HG02588 (cell line): Measurements from ENCODE around the gene HUNK.

Source experiments
- ATAC-seq: cut with Tn5 transposase; IDR thresholded peaks from one replicate; pipeline ENCODE4 v1.9.1; 2021; ENCODE audit warnings: mild to moderate bottlenecking, moderate library complexity; ENCODE audit not compliant: unreplicated experiment

The HUNK gene

DNA sequence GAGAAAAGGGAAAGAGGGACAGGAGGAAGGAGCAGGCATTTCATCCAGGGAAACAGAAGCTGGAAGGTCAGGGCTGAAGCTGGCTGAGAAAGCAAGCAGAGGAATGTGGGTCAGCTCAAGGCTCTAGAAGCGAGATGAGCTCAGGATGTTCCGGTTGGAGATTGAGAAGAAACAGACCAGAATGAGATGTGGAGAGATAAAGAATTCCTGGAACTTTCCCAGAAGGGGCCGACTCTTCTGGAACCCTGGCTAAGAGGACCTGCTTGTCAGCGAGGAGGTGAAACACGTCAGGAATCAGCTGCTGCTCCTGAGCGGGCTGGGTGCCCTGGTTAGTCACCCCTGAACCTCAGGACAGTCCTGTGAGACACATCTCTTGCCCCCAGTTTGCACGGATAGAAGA, 75.9 kb downstream of the HUNK start:
- no peak for ATAC-seq

DNA sequence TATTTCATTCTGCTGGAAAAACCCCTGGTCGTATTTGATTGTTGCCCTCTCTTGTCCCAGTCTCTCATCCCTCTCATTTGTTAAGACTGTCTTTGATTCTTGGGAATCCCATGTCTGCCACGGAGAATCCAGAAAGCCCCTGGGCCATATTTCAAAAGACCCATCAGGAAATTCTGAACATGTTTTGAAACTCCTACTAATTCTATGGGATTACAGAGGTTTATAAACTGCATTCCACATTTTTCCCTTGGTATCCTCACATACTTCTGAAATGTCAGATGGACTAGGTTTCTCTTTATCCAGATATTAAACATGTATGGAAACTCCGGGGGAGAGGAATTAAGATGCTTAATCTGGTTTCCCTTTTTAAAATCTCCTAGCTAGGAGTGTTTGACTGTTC, 80.0 kb downstream of the HUNK start:
- ATAC-seq, result no peak

DNA sequence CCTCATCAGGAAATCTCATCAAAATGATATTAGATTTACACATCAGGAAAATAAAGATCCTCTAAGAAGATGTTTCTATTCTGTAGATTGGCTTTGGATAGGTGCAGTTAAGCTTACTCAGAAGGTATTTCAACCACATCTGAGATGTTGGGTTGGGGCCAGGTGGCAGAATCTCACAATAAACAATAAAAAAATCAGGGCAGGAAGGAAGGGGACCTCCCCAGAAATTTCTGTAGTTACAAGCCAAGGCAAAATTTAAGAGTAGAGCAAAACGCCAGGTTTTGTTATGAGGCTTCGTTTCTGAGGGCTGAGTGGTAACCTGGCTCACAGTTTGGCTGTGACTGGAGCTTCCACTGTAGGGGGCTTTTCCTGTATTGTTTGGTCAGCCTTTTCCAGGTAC, 84.8 kb downstream of the HUNK start:
- no peak for ATAC-seq

DNA sequence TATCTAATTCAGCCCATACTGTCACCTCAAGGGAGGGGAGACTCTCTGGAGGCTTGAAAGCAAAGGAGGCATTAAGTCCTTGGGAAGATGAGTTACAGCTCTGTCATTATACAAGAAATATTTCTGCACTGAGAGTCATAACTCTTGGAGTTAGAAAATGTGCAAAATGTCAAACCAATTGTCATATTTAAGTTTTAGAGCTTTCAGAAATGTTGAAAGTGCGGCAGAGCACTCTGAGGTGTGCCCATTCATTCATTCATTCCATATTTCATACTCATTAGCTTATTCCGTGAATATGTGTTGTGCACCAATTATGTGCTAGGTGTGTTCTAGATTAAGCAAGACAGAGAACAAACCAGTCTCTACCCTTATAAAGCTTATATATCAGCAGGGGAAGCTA, 87.1 kb downstream of the HUNK start:
- ATAC-seq, result no peak

DNA sequence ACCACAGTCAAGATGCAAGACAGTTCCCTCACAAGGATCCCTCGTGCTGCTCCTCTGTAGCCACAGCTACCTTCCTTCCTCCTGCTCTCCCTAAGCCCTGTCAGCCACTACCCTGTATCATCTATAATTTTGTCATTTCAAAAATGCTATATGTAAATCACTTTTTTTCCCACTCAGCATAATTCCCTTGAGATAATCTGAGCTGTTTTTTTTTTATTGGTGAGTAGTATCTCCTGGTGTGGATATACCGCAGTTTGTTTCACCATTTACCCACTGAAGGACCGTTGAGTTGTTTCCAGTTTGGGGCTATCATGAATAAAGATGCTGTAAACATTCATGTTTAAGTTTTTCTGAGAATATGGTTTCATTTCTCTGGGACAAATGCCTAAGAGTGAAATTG, 88.2 kb downstream of the HUNK start:
- no peak for ATAC-seq

DNA sequence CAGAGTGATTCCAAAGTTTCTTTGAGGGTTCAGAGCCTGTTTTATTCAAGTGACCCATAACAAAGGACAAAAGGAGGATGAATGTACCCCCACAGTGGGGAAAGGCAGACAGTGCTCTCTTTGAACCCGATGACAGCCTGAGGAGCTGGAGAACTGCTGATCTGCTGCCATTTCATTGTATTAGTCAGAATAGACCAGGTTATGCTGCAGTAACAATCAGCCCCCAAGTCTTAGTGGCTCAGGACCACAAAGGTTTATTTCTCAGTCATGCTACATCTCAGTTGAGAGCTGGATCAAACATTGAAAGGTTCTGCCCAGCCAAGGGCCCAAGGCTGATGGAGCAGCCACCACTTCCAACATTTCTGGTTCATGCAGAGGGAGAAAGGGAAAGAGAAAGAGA, 88.9 kb downstream of the HUNK start:
- ATAC-seq, result no peak

DNA sequence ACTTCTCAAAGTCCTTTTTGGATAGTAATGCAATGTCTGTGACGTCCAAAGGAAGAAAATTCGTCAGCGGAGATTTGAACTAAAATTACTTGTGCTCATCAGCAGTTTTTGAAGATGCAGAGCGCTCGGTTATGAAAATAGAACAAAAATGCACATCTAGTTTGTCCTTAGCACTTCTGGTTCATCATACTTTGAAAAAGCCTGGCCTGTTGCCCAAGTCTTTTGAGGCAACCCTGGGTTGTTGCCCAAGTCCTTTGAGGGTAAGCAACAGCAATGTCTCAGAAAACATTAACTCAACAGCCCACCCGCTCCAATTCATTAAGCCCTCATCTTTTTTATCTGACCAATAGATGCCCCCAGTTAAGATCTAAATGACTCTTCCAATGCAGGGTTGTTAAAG, 91.9 kb downstream of the HUNK start:
- ATAC-seq, result no peak

DNA sequence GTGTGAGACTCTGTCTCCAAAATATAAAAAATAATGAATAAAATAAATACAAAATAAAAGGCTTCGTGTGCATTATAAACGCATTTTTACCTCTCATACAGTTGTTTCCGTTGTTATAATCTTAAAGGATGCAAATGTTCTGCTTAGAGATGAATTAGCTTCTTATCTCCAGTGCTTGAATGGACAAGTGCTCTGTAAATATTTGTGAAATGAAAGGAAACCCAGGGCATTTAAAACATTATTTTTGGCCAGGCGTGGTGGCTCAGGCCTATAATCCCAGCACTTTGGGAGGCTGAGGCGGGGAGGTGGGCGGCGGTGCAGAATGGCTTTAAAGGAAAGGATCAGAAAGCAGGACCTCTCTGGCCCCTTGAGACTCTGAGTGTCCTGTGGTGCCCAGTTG, 94.5 kb downstream of the HUNK start:
- ATAC-seq, result no peak

DNA sequence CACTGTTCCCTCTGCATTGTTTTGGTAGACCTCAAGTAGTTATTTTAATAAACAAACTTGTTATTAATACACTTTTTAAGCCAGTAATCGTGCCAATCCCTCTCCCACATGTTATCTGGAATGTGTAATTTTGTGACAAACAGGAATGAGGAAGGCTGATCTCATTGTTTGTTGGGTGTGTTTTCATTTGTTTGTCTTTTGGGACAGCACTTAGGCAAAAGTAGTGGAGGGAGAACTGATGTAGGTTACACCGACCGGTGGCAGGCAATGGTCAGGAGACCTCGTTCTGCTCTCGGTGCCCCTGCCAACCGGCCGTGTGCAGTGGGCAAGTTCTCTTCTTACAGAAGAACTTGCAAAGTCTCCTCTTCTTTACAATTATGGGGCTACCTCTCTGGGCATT, 99.8 kb downstream of the HUNK start:
- ATAC-seq, result no peak

DNA sequence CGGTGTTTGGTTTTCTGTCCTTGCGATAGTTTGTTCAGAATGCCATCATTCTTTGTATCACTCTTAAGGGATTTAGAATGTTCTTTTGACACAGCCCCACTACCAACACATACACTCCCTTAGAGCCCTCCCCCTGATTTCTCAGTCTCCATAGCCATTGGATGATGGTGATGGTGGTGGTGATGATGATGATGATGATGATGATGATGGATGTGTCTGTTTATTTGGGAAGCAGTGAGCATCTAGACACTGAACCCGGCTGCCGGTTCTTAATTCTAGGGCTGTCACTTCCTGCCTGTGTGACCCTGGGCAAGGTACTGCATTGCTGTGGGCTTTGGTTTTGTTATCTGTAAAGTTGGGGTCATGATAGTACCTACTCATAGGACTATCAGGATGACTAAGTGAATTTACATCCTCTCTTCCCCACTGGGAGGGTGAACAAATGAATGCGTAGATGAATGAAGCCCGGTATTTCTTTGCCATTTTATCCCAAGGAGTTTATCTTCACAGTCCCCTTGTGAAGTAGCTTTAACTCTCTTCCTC, 100.7 kb downstream of the HUNK start:
- ATAC-seq, result no peak

DNA sequence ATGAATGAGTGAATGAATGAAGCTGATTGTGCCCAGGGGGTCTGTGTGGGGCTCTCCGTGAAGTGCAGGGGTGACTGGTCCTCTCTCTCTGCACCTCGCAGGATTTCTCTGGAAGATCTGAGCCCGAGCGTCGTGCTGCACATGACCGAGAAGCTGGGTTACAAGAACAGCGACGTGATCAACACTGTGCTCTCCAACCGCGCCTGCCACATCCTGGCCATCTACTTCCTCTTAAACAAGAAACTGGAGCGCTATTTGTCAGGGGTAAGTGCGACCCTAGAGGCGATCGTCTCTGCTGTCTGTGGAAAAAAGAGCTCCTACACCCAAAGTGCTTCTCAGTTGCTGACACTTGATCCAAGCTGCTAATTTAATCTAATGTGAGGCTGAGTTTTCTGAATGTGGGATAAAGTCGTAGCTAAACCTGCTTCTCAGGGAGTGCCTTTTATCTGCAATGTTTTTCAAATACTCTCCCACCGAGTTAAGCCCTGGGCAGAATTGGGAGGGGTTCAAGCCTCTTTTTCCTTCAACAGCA, 101.7 kb downstream of the HUNK start:
- no peak for ATAC-seq

DNA sequence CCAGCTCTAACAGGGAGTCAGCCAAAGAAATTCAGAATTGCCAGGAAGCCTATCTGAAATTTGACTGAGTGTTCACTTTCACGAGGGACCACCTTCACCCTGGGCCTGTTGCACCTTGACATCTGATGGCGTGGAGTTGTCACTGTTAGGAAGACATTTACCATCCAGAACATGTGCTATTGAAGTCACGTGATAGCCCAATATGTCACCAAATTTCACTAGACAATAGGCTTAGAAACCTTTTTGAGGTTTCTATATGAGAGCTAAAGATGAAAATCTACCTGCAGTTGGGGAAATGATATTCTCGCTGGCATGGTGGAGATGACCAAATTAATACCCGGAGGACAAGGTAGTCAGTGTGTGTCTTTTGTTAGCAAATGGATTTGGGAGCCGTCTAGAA, 102.7 kb downstream of the HUNK start:
- no peak for ATAC-seq

DNA sequence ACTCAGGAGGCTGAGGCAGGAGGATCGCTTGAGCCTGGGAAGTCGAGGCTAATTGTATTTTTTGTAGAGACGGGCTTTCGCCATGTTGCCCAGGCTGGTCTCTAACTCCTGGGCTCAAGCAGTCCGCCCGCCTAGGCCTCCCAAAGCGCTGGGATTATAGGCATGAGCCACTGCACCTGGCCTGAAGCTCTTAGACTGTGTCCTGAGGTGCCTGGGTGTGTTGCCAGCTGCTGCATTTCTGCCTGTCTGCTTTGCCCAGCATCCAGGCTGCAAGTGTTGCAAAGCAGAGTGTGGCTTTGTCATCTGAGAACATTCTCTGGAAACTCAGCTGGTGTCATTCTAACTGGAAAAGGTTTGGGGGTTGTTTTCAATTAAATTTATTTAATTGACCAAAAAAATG, 105.0 kb downstream of the HUNK start:
- ATAC-seq, result no peak

DNA sequence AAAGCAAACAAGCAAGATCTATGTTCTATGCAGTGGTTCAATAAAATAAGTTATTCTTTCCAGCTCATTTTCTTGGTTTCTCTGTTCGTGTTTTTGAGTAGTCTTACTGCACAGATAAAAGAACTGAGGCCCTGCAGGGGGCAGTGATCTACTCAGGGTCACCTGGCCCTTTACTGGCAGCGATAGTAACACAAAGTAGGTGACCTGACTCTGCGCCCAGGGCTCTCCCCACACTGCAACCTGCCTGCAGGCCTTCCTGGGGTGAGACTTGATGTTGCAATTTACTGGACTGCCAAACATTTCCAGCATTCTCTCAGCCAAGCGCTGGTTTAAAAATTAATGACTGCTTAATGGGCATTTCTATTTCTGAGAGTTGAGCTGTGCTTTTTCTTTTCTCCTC, 110.3 kb downstream of the HUNK start:
- ATAC-seq, result no peak

DNA sequence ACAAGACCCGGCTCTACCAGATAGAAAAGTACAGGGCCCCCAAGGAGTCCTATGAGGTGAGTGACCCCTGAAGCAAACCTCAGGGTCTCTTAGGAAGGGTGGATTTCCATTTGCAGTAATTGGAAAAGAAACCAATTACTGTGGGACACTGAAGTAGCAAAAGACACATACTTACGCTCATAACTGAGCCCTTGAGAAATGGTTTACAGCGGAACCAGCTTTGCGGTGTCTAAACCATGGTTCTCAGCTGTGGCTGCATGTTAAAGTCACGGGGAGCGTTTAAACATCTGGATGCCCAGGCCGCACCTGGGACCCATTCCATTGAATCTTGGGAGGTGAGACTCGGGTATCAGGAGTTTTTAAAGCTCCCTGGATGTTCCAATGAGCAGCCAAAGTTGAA, 110.7 kb downstream of the HUNK start:
- no peak for ATAC-seq

DNA sequence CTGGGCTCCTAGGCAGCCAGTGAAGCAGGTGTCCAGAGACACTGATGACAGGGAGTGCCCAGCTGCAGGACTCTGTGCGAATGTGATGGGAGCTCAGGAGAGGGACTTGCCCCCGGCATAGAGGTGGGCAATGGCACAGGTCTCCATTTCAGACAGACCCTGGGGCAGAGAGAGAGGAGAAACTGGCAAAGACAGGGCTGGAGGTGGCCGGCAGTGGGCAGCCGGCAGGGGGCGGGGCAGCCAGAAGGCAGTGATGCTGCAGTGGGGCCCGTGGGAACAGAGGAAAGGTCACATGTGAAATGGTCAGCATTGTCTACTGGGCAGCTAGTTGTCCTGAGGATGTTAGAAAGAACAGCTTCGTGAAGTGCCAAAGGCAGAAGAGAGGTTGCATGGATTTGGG, 112.6 kb downstream of the HUNK start:
- ATAC-seq, result no peak

DNA sequence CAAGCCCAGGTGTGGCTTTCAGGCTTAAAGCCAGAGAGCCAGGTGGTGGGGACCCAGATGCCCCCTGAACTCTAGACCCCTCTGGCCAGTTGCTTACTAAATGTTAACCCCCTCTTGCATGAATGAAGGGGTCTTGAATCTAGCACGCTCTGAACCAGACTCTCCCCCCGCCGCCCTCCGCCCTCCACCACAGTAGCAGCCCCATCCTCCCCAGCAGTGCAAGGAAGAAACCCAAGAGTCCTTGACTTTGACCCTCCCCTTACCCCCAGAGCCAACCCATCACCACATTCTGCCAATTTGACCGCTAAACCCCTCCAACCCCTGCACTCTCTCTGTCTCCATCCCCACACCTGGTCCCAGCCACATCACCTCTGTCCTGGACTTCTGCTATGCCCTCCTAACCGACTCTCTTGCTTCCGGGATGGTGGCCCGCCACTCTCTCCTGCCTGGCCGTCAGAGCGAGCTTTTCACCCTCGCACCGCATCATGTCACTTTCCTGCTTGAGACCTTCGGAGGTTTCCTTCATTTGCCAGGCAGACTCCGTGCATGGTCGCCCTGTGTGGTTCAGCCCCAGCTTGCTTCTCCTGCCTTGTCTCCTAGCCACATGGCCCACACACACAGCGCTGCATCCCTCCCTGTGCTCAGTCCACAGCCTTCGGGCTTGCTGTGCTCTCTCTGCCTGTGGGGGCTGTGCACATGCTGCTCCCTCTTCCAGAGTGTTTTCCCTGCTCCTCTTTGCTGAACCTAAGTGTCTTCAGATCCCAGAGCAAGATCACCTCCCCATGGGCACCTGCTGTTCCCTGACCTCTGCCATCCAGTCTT, 113.4 kb downstream of the HUNK start:
- ATAC-seq, result no peak

DNA sequence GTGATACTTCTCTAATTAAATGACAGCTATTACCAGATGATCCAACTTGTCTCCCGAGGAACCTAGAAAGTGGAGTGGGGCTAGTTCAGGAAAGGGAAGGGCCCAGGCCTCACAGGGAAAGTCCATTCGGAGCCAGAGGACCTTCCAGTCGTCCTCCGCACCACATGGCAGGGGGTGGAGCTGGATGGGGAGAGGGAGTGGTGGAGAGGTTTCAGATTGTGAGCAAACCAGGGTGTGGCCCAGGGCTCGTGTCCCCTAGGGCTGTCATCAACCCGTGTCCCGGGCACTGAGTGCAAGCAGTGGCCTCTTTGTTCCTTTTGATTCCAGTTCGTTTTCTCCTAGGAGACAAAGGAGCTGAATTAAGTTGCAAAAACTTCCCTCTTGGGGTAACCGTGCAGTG, 114.9 kb downstream of the HUNK start:
- no peak for ATAC-seq

DNA sequence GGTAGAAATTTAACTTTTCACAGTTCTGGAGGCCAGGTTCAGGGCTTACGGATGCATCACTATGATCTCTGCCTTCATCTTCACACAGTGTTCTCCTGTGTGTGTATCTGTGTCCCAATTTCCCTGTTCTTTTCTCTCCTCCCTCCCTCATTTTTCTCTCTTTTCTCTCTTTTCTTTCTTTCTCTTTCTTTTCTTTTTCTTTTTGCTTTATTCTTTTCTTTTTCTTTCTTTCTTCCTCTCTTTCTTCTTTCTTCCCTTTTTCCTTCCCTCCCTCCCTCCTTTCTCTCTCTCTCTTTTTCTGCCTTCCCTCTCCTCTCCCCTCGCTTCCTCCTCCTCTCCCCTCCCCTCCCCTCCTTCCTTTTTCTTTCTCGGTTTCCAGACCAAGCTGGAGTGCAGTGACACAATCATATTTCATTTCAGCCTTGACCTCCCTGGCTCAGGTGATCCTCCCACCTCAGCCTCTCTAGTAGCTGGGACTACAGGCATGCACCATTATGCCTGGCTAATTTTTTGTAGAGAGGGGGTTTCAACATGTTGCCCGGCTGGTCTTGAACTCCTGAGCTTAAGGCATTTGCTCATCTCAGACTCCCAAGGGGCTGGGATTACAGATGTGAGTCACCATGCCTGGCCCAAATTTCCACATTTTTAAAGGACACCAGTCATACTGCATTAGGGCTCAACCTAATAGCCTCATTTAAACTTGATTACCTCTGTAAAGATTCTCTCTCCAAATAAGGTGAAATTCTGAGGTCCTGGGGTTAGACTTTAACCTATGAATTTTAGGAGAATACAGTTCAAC, 115.9 kb downstream of the HUNK start:
- no peak for ATAC-seq

DNA sequence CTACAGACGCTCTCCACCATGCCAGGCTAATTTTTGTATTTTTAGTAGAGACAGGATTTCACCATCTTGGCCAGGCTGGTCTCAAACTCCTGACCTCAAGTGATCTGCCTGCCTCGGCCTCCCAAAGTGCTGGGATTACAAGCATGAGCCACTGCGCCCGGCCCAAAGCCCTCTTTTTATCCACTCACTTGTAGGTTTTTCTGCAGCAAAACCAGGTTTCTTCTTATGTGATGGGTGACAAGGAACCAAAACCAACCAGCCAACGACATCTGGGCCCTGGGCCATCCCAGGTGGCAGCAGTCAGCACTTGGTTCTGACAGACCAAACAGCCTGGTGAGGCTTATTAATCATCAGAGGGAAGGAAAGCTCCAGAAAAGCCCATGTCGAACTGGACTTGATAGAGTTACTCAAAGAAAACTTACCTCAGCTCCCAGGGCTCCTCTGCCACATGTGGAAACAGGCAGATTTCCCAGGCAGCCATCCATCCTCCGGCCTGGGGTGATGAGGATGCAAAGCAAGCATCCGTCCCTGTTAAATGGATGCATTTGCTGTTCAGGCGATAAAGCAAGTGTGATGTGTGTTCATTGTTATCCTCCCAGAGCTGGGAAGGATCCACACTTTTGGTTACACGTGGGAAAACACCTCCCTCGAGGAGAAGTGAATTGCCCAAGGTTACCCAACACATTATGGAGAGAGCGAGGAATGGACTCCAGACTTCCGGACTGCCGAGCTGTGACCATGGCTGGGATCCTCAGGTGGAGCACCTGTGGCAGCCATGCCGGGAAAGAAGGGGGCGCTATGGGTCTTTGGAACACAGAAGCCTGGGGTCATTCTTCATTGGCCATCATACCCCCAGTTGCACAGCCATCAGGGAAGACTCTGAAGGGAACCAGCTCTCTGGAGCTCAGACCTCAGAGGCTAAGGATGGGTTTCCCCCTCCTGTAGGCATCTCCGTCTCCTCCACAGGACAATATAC, 118.8 kb downstream of the HUNK start:
- ATAC-seq, result no peak

DNA sequence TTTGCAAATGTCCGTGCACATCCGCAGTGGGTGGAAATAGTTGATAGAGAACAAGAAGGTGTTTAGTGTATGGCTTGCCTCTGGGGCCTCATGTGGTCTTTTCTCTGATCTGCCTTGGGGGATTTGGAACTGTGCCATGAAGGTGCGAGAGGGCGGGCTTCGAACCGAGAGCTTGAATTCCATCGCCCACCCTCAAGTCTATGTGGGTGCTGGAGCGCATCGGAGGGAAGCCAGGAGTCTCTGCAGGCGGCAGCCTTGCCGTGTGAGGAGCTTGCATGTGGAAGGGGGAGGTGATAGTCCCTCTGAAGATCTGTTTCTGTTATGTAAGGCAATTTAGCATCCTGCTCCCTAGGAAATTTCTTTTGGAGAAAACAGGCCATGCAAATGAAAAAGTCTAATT, 119.6 kb downstream of the HUNK start:
- no peak for ATAC-seq
